ENCODE data around the gene GPX7. TPM values are rescaled to one million over a fixed set of nuclear protein-coding genes. Genes with fewer than 3 reads are reported as not detected.

GPX7 gene
- polyA plus RNA-seq, 10 donors, result 129 to 150 (median 139) TPM

GRCh38 chr1:52623812-52624211 is 21.6 kb downstream of the GPX7 start:
- no peak for DNase-seq

DNA sequence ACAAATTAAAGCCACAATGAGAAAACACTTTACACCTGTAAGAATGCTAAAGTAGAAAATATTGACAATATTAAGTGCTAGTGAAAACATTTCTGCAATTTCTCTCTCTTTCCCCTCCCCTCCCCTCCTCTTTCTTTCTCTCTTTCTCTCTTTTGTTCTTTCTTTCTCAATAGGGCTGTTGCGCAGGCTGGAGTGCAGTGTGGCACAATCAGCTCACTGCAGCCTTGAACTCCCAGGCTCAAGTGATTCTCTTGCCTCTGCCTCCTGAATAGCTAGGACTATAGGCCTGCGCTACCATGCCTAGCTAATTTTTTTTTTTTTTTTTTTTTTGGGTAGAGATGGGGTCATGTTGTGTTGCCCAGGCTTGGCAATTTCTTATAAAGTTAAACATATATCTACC is 24.9 kb downstream of the GPX7 start:
- no peak for DNase-seq

DNA sequence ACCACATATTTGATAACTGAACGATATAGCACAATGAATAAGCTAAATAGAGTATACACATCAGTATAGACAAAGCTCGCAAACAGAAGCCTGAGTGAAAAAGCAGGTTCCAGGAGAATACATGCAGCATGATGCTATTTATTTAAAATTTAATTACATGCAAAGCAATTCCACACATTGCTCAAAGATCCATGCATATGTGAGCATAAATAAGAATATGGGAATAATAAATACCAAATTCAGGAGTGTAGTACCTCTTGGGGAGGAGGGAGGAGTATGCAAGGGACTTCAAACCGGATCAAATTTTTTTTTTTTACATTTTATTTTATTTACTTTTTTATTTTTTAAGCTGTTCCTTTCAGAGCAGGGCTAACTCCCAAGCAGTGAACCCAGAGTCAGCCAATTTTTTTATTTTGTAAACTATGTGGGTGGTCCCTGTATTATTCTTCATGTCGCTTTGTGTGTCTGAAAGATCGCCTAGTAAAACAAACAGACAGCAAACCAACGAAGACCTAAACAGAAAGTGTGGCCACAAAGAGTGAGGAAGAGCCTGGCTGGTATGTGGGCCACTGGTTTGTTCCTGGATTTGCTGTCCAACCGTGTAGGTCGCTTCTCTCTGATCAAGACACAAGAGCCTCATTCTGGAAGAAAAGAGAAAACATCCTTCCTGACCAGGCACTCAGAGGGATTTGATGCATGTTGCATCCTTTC is 26.6 kb downstream of the GPX7 start:
- DNase-seq, result peak in 1 of 3 donors; percentile 21

- DNase-seq, result peak in 1 of 3 donors; percentile 22
These were observed 27.1 kb downstream of the GPX7 start for GRCh38 chr1:52629325-52629643.

DNA sequence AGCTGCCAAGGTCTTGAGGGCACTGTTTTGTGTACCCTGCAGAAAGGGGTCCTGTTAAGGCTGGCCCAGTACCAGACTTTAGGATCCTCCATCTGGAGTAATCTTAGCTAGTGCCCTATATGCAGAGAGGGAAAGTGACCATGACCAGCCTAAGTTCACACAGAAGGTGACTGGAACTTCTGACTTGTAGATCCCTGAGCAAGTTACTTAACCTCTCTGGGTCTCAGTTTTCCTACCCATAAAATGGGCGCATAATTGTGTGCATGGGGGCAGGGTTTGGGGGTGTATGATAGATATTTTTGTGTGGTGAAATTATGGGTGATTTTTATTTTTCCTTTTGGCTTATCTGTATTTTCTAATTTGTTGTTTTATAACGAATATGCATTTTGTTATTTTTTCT is 27.5 kb downstream of the GPX7 start:
- DNase-seq, result no peak

GRCh38 chr1:52631759-52632331 is 29.7 kb downstream of the GPX7 start:
- peak in 1 of 3 donors; percentile 17 for DNase-seq

DNA sequence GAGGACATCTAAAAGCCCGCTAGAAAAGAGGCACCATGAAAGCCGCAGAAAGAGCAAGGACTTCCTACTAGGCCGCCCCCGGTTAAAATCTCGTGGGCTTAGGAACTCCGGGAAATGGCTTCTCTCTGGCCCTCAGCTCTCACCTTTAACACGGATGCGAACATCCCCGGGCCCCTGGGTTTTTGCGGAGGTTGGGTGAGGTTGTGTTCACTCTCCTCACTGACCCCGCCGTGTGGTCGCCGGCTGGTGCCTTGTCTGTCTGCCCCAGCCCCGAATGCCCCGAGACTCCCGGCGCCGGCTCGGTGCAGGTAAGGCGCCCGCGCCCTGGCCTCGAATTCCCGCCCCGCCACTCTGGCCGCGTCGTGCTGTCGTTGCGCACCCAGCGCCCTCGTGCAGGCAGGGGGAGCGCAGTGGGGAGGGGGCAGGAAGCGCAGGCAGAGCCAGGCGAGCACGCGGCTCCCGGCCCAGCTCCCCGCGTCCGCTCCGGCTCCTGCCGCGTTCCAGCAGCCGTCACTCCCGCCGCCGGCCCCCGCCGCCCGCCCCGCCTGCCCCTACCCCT is 30.6 kb downstream of the GPX7 start, which contains the start of gene SHISAL2A:
Gene SHISAL2A, plus strand, starts transcription at position 437 of the 559 bp plus-strand sequence. CDS start 326 bp downstream, outside the sequence.
- peak; percentile 22 to 71 (median 41) for DNase-seq

DNA sequence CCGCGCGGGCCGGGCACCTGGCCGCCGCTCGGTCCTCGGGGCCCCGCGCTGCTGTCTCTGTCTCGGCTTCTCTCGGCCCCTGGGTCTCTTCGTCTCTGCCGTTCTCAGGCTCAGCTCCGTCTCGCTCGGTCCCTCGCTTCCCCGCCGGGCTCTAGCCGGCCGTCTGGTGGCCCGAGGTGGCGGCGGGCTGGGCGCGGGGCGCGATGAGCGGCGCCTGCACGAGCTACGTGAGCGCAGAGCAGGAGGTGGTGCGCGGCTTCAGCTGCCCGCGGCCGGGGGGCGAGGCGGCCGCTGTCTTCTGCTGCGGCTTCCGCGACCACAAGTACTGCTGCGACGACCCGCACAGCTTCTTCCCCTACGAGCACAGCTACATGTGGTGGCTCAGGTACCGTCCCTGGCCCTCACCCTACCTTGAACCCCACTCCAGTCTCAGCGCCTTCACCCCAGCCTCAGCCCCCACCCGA is 31.2 kb downstream of the GPX7 start:
- DNase-seq, result peak in 1 of 3 donors; percentile 69

DNA sequence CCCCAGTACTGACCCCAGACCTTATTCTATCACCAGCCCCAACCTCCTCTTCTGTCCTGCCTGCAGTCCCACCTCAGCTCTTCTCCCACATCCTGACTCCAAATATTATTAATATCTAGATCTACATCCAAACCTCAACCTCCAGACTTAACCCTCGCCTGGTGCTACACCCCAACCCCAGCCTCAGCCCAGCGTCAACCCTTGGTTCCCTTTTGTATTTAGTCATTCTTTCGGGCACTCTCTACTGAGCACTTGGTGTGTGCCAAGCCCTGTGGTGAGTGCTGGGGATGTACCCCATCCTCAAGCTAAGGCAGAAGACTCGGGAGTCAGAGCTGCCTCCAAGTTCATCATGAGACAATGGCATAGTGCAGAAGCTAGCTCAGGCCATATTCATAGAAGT is 31.9 kb downstream of the GPX7 start:
- no peak for DNase-seq

DNA sequence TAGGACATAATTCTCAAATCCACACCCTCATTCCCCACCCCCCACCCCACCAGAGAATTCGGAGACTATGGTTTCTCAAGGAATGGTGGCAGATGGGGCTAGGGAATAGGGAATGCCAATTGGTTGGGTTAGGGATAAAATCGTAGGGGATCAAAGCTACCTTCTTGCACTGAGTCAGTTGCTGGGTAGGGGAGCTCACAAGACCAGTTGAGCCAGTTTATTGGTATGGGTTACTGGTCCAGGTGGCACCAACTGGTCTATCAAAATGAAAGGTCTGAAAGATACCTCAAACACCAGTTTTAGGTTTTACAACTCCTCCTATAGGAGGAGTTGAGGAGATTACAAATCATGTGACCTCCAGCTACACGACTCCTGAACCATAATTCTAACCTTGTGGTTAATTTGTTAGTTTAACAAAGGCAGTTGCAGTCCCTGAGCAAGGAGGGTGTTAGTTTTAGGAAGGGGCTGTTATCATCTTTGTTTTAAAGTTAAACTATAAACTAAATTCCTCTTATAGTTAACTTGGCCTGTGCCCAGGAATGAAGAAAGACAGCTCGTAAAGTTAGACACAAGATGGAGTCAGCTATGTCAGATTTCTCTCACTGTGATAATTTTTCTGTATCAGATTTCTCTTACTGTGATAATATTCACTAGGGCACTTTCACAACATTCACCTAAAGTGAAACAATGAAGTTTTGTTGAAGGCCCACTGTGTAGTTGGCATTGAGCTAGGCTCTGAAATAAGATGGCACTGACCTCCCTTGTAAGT is 33.3 kb downstream of the GPX7 start:
- no peak for DNase-seq

DNA sequence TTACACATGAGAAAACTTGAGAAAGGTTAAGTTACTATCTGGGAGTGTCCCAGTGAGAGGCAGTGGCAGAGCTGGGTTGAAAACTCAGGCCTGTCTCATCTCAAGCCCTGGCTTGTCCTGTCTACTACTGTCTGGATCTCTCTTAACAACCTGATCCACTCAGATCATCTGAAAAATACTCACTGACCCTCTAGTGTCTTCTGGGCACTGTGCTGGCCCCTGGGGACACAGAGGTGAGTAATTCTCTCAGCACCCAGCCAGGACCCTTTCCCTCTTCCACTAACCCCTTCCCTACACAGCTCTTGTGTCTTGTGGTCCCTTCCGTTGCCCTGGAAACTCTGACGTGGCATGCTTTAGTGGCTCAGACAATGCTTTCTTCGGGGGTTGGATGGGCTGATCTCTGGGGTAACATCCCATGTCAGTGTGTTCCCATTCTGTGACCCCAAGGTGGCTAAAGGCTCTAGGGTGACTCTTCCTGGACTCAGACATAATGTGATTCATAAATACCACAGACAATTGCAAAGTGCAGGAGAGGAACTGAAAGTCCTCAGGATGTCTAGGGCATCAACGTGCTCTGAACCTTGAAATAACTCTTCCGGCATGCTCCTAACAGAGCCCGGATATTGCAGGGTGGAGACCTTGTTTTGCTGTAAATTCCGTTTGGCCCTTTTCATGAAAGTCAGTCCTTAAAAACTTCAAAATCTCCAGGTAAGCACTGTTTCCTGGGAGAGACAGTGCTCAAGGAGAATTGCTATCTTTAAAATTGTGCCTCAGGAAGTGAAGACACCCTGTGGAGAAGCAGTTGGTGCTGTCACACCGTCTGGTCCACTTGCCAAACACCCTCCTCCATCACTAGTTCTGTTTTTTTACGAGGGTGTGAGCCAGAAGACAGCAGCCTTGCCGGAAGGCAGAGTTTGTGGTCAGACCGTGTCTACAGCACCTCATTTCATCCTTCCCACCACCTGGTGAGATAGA is 34.8 kb downstream of the GPX7 start:
- DNase-seq, result peak in 1 of 3 donors; percentile 18

- no peak for DNase-seq
These were observed 35.8 kb downstream of the GPX7 start for GRCh38 chr1:52637946-52638345.

DNA sequence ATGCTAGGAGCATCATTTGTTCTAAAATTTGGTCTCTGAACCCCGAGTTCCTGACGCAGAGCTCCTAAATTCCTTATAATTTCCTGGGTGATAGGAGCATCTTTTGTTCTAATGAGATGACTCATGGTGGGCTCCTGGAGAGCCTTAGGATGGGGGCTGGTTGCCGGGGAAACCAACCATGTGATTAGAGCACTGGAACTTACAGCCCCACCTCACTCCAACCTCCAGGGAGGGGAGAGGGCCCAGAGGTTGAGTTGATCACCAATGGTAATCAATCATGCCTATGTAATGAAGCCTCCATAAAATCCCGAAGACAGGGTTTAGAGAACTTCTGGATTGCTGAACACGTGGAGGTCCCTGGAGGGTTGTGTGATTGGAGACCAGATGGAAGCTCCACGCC is 38.5 kb downstream of the GPX7 start:
- no peak for DNase-seq

DNA sequence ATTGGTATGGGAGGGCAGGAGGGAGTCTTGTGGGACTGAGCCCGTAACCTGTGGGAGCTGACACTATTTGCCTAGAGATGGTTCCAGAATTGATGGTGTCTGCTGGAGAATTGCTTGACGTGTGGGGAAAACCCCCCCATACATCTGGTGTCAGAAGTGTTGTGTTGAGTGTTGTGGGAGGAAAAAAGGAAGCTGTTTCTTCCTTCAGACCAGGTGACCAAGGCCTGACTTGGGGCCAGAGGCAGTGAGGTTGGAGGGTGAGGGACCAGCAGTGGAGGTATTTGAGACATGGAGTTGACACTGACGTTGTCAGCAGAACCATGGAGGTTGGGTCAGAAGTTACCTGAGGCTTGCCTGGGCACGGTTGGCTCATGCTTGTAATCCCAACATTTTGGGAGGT is 39.1 kb downstream of the GPX7 start:
- no peak for DNase-seq

DNA sequence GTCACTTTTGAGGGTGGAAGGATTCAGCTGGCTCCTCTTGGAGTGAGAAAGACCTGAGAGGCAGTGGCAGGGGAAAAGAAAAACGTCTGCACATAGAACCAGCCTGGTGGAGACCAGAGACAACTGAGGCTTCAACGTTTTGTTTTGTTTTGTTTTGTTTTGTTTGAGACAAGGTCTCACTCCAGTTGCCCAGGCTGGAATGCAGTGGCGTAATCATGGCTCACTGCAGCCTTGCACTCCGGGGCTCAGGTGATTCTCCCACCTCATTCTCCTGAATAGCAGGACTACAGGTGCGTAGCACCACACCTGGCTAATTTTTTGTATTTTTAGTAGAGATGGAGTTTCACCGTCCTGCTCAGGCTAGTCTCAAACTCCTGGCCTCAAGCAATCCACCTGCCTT is 43.1 kb downstream of the GPX7 start:
- no peak for DNase-seq

DNA sequence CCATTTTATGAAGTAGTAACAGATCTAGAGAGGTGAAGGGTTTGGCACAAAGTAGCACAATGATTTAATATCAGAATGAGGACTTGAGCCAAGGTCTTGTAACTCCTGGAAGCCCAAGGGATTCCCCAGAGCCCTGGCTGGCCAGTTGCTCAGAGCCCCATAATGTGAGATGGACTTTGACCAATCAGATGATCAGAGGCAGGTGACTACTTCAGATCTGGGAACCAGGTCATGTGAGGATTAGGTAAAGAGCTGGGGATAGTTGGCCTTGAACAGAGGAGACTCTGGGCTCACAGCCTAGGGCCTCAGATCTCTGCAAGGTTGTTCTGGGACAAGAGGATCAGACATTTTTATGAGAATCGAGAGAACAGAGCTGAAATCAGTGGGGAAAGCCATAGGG is 49.7 kb downstream of the GPX7 start:
- no peak for DNase-seq

DNA sequence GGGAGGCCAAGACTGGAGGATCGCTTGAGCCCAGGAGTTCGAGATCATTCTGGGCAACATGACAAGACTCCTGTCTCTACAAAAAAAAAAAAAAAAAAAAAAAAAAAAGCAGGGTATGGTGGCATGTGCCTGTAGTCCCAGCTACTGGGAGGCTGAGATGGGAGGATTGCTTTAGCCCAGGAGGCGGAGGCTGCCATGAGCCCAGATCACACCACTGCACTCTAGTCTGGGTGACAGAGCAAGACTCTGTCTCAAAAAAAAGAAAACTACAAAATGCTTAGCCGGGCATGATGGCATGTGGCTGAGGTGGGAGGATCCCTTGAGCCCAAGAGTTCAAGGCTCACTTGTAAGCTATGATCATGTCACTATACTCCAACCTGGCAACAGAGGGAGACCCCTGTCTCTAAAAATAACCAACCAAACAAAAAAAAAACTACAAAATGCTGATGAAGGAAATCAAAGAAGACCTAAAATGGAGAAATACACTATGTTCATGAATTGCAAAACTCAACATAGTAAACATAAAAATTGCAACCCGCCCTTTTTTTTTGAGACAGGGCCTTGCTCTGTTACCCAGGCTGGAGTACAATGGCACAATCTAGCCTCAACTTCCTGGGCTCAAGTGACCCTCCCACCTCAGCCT is 51.2 kb downstream of the GPX7 start:
- no peak for DNase-seq

DNA sequence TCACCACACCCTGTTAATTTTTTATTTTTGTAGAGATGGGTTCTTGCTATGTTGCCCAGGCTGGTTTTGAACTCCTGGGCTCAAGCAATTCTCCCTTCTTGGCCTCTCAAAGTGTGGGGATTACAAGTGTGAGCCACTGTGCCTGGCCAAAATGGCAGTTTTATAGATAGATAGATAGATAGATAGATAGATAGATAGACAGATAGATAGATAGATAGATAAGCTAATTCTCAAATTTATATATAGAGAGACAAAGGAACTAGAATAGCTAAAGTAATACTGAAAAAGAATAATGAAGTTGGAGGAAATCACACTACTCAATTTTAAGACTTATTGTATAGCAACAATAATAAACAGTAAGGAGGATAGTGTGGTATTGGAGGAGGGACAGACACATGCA is 51.9 kb downstream of the GPX7 start:
- DNase-seq, result no peak

DNA sequence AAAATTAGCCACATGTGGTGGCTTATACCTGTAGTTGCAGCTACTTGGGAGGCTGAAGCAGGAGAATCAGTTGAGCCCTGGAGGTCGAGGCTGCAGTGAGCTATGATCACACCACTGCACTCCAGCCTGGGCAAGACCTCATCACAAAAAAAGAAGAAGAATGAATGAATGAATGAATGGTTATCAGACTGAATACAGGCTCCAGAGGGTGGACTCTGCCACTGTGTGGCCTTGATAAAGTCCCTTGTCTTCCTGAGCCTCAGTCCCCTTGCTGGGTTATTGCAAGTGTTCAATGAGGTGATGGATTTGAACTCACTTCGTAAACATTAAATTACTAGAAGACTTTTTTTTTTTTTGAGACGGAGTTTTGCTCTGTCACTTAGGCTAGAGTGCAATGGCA is 55.5 kb downstream of the GPX7 start:
- no peak for DNase-seq

All from muscle of back (tissue), 11 donors.